NT2/D1 (cell line): ENCODE results near the gene MYD88.

Experiments
- SUZ12 ChIP-seq: IDR thresholded peaks from 2 replicates; pipeline ENCODE4 v1.6.1; 2011; ENCODE audit not compliant: insufficient read length, insufficient read depth; ENCODE audit errors: extremely low read depth
- ZNF274 ChIP-seq: IDR thresholded peaks from 2 replicates; pipeline ENCODE4 v1.6.1; 2011; ENCODE audit warnings: mild to moderate bottlenecking, low read depth, low read length

DNA sequence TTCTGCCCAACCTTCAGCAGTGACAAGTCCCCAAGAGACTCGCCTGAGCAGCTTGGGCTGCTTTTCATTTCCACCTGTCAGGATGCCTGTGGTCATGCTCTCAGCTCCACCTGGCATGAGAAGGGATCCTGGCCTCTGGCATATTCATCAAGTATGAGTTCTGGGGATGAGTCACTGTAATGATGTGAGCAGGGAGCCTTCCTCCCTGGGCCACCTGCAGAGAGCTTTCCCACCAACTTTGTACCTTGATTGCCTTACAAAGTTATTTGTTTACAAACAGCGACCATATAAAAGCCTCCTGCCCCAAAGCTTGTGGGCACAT is 3.5 kb downstream of the MYD88 start:
- no peak for TF ChIP-seq SUZ12
- TF ChIP-seq ZNF274: no peak
